Right atrium auricular region (tissue), 2 donors: ENCODE measurements around the gene MTUS2. TPM values are rescaled to one million over a fixed set of nuclear protein-coding genes. Genes with fewer than 3 reads are reported as not detected.

Source experiments
- DNase-seq: peaks from one replicate; pipeline ENCODE4 v3.0.0-alpha.2; 2019; ENCODE audit warnings: low spot score
- H3K27ac ChIP-seq, 2 donors: fragments of 200-600 bp; sonication (generic); 1 replicate in 1 of 2; 2 replicates in 1 of 2; pipeline ENCODE4 v1.5.1; 2016 to 2019
- H3K27me3 ChIP-seq, 2 donors: fragments of 200-600 bp; sonication (generic); one replicate each; pipeline versions ENCODE4 v1.5.1 to v1.6.0; 2017 to 2019
- H3K36me3 ChIP-seq: fragments of 200-600 bp; sonication (generic); one replicate; pipeline ENCODE4 v1.5.1; 2016
- H3K4me1 ChIP-seq, 2 donors: fragments of 200-600 bp; sonication (generic); one replicate each; pipeline versions ENCODE4 v1.5.1 to v1.6.0; 2017 to 2019
- H3K4me3 ChIP-seq, 2 donors: fragments of 200-600 bp; sonication (generic); 1 replicate in 1 of 2; 2 replicates in 1 of 2; pipeline ENCODE4 v1.5.1; 2017 to 2019; ENCODE audit warnings: mild to moderate bottlenecking in 1 of 2, moderate library complexity in 1 of 2
- H3K9me3 ChIP-seq, 2 donors: fragments of 200-600 bp; sonication (generic); one replicate each; pipeline ENCODE4 v1.5.1; 2019
- total RNA-seq, 2 donors: library from RNA; depleted of rRNA; stranded (reverse); fragments of >200 nt; gene quantifications; one replicate each; pipeline ENCODE4 v1.1.0, GENCODE V29; 2016
- TF ChIP-seq, protein P1 (sequence below), 2 donors: fragments of 200-600 bp; sonication (generic); IDR thresholded peaks; one replicate each; pipeline ENCODE4 v1.5.1; 2019; ENCODE audit warnings: antibody characterized with exemption in 2 of 2

MTUS2 gene
- total RNA-seq, 2 donors from 2014 or later: 34.6 to 142 TPM

DNA sequence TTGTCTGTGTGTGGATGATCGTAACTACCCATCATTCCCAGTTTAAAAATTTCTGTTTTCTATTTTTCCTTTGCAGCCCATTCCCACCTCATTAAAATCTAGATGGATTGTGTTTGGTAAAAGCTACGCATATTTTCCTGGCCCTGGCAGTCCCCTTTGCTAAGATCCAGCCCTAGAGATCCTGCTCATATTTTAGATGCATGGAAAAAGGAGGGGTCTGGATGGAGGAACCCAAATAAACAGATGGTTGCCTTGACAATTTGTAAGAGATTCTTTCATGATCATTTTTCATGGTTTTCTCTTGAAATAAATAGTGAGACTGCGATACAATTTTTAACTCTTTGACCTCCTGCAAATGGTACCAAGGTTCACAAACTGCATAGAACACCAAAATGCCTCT, 601.0 kb downstream of the MTUS2 start:
- Histone ChIP-seq H3K27ac (no peak overlapping the region), H3K9me3 (no peaks in the 10 kb centered on the region), H3K4me1 (no peaks in the 10 kb centered on the region), H3K27me3 (no peaks in the 10 kb centered on the region), H3K4me3 (no peak overlapping the region), H3K36me3 (no peaks in the 10 kb centered on the region)
- no peak for DNase-seq
- TF ChIP-seq, protein P1, sequence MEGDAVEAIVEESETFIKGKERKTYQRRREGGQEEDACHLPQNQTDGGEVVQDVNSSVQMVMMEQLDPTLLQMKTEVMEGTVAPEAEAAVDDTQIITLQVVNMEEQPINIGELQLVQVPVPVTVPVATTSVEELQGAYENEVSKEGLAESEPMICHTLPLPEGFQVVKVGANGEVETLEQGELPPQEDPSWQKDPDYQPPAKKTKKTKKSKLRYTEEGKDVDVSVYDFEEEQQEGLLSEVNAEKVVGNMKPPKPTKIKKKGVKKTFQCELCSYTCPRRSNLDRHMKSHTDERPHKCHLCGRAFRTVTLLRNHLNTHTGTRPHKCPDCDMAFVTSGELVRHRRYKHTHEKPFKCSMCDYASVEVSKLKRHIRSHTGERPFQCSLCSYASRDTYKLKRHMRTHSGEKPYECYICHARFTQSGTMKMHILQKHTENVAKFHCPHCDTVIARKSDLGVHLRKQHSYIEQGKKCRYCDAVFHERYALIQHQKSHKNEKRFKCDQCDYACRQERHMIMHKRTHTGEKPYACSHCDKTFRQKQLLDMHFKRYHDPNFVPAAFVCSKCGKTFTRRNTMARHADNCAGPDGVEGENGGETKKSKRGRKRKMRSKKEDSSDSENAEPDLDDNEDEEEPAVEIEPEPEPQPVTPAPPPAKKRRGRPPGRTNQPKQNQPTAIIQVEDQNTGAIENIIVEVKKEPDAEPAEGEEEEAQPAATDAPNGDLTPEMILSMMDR (IDR thresholded peaks at IDR 0.05): no peak

DNA sequence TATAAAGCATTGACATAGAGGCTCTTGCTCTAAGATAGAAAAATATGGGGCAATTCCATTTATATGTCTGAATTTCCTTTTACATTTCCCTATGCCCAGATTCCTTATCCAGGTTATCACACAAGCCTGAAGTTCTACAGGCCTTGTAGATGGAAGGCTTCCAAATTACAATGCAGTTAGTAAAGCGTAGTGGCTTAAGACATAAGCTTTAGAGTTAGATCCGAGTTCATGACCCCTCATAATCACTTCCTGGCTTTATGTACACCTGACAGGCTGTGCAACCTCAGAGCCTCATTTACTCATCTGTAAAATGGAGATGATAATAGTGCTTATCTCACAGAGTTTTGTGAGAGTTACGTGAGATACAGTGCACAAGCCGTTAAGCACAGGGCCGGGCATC, 601.9 kb downstream of the MTUS2 start:
- TF ChIP-seq, protein P1 (IDR thresholded peaks at IDR 0.05): no peak
- no peaks in the 10 kb centered on the region for H3K9me3 ChIP-seq
- H3K36me3 ChIP-seq: no peaks in the 10 kb centered on the region
- H3K27me3 ChIP-seq: no peaks in the 10 kb centered on the region
- H3K27ac ChIP-seq: no peak overlapping the region
- no peak overlapping the region for H3K4me3 ChIP-seq
- no peak for DNase-seq
- H3K4me1 ChIP-seq: no peaks in the 10 kb centered on the region

DNA sequence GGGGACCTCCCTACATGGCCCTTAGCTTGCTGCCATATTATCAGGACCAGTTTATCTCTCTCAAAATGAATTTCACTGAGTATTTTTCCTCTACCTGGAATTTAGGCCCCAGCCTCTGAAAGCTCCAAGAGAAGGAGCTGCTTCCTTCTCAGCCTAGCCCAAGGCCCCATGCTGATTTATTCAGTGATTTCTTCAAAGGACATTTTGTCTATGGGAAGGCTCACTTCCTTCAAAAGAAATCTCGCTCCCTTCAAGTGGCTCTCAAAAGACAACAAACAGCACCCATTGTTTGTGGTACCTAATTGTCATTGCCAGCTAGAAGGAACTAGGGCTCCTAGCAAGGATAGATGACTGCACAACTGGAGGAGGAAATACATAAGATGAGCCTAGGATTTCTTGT, 602.9 kb downstream of the MTUS2 start:
- no peaks in the 10 kb centered on the region for H3K27me3 ChIP-seq
- no peak overlapping the region for H3K4me3 ChIP-seq
- H3K4me1 ChIP-seq: no peaks in the 10 kb centered on the region
- DNase-seq: no peak
- H3K27ac ChIP-seq: no peak overlapping the region
- no peaks in the 10 kb centered on the region for H3K36me3 ChIP-seq
- TF ChIP-seq, protein P1 (IDR thresholded peaks at IDR 0.05): no peak
- no peaks in the 10 kb centered on the region for H3K9me3 ChIP-seq

DNA sequence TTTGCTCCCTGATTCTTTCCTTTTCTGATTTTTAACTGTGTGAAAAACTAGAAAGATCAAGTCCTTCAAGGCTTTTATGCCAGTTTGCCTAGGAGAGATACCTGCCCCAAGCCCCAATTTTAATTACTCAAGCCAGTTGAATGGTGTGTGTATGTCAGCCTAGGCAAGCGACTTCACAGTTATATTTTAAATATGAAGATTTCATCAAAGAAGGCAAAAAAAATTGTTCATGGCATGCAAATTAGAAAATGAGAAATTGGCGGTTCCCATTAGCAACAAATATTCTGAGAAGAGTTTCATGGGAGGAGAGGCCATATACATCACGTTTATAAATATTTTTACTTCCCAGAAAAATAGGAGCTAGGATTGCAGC, 607.8 kb downstream of the MTUS2 start:
- TF ChIP-seq, protein P1 (IDR thresholded peaks at IDR 0.05): no peak
- Histone ChIP-seq H3K4me1 (no peaks in the 10 kb centered on the region), H3K4me3 (peak overlapping the region; percentile 52 to 55), H3K27ac (peak overlapping the region; percentile 68 to 92), H3K36me3 (no peaks in the 10 kb centered on the region), H3K9me3 (no peaks in the 10 kb centered on the region), H3K27me3 (no peaks in the 10 kb centered on the region)
- DNase-seq: no peak

DNA sequence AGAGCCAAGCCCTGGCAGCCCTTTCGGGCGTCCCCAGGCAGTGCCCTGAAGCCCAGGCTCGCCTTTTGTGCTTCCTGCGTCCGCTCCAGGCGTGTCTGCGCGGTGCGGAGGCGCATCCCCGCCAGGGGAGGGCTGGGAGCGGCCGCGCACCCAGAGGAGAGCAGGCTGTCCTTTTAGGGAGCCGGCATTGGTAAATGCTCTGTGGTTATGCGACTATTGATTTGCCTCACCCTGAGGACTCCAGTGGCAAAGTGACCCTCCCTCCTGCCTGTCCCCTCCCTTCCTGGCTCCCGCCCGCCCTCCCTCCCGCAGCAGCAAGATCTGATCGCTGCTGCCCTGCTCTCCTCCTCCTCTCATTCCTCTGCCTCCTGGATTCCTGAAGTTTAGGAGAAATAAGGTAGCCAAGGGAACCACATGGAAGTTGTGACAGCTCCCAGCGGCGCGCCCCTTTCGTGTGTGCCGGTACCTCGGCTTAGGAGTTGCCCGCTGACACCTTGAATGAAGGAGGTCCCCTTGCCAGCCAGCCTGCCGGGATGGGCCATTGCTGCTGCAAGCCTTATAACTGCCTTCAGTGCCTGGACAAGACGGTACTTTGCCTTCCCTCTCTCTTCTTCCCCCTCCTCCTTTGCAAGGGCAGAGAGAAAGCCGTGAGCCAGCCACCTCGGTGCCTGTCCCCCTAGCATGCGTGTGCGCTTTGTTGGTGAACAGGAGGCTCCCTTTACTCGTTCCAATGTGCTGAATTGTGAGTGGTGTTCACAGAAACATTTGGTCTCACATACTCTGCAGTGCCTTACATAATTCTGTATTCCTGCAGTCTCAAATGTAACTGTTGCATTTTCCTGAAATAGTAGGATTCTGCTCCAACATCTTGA, 608.4 kb downstream of the MTUS2 start:
- no peak for DNase-seq
- H3K36me3 ChIP-seq: no peaks in the 10 kb centered on the region
- no peaks in the 10 kb centered on the region for H3K27me3 ChIP-seq
- peak overlapping the region; percentile 52 to 55 for H3K4me3 ChIP-seq
- H3K9me3 ChIP-seq: no peaks in the 10 kb centered on the region
- H3K27ac ChIP-seq: peak overlapping the region; percentile 68 to 92
- TF ChIP-seq, protein P1 (IDR thresholded peaks at IDR 0.05): no peak
- H3K4me1 ChIP-seq: no peaks in the 10 kb centered on the region
